K562 (cell line): ENCODE data around the gene APEX2. TPM values are rescaled to one million over a fixed set of nuclear protein-coding genes. Genes with fewer than 3 reads are reported as not detected.
A peak's percentile ranks its signal among the peaks of the same experiment; 100 is the strongest.

ENCODE experiments used
- ARNT ChIP-seq, 2 experiments: fragments of 450-650 bp; IDR thresholded peaks; 2 replicates each; pipeline ENCODE4 v1.6.1; 2016; ENCODE audit warnings: mild to moderate bottlenecking in 1 of 2
- CBX1 ChIP-seq: sonication (generic); IDR thresholded peaks from 2 replicates; pipeline ENCODE4 v1.6.1; 2016; ENCODE audit warnings: antibody characterized with exemption, low read depth, mild to moderate bottlenecking
- ETS2 ChIP-seq: IDR thresholded peaks from 2 replicates; pipeline ENCODE4 v1.6.1; 2016; ENCODE audit warnings: borderline replicate concordance, missing genetic modification characterization, mild to moderate bottlenecking, moderate library complexity, missing compliant biosample characterization; ENCODE audit not compliant: poor library complexity, severe bottlenecking
- ETV1 ChIP-seq: fragments of 450-650 bp; conservative IDR thresholded peaks from 2 replicates; pipeline ENCODE4 v1.6.1; 2016; ENCODE audit warnings: missing genetic modification characterization, control low read depth, low read depth, missing compliant biosample characterization
- KAT8 ChIP-seq: fragments of 450-650 bp; IDR thresholded peaks from 2 replicates; pipeline ENCODE4 v1.6.1; 2016; ENCODE audit warnings: low read depth, mild to moderate bottlenecking
- MTF1 ChIP-seq: fragments of 250-450 bp; sonication (Bioruptor Pico); IDR thresholded peaks from 2 replicates; pipeline ENCODE4 v1.9.0; 2021; ENCODE audit warnings: moderate library complexity, mild to moderate bottlenecking, inconsistent platforms, borderline replicate concordance
- MXI1 ChIP-seq: IDR thresholded peaks from 2 replicates; pipeline ENCODE4 v1.6.1; 2011; ENCODE audit warnings: low read depth, mild to moderate bottlenecking, improper control_type of control experiment, low read length
- PCBP2 ChIP-seq: fragments of 200-400 bp; formaldehyde crosslinking; IDR thresholded peaks from 2 replicates; pipeline ENCODE4 v1.6.1; 2018; ENCODE audit warnings: low read length, low read depth, mild to moderate bottlenecking, moderate library complexity; ENCODE audit not compliant: poor library complexity, severe bottlenecking
- POLR3A ChIP-seq: IDR thresholded peaks from 2 replicates; pipeline ENCODE4 v1.6.1; 2011; ENCODE audit warnings: borderline replicate concordance, mild to moderate bottlenecking, moderate library complexity; ENCODE audit not compliant: insufficient read length, insufficient read depth; ENCODE audit errors: extremely low read depth
- PPARD ChIP-seq: fragments of 250-450 bp; sonication (Bioruptor Pico); IDR thresholded peaks from 2 replicates; pipeline ENCODE4 v1.8.0; 2022; ENCODE audit warnings: inconsistent platforms, mild to moderate bottlenecking, moderate library complexity
- RFX5 ChIP-seq: IDR thresholded peaks from 2 replicates; pipeline ENCODE4 v1.6.1; 2011; ENCODE audit warnings: low read depth, mild to moderate bottlenecking, improper control_type of control experiment, low read length
- SETDB1 ChIP-seq: IDR thresholded peaks from one replicate; pipeline ENCODE4 v1.6.1; 2012; ENCODE audit warnings: low read length, control low read depth, inconsistent platforms
- YY1 ChIP-seq, 3 experiments: IDR thresholded peaks; 2 replicates each; pipeline ENCODE4 v1.6.1; 2011; ENCODE audit warnings: low read length in 2 of 3, mild to moderate bottlenecking in 2 of 3, moderate library complexity in 2 of 3, borderline replicate concordance in 1 of 3, control low read depth in 1 of 3, low read depth in 1 of 3; ENCODE audit not compliant: insufficient read depth in 3 of 3, insufficient replicate concordance in 2 of 3, control insufficient read depth in 1 of 3, insufficient read length in 1 of 3; ENCODE audit errors: extremely low read depth in 1 of 3
- ZBTB1 ChIP-seq: sonication (generic); formaldehyde crosslinking; IDR thresholded peaks from 2 replicates; pipeline ENCODE4 v1.8.1; 2023; ENCODE audit warnings: missing genetic modification reagents, low read depth, mild to moderate bottlenecking, borderline replicate concordance
- ZFP30 ChIP-seq: fragments of 250-450 bp; sonication (Bioruptor Pico); IDR thresholded peaks from 2 replicates; pipeline ENCODE4 v1.8.0; 2022; ENCODE audit warnings: moderate library complexity, mild to moderate bottlenecking, inconsistent platforms, borderline replicate concordance
- ZFPM2 ChIP-seq: fragments of 250-450 bp; sonication (Bioruptor Pico); IDR thresholded peaks from 2 replicates; pipeline ENCODE4 v1.5.1; 2022; ENCODE audit warnings: mild to moderate bottlenecking
- ZNF165 ChIP-seq: fragments of 250-450 bp; sonication (Bioruptor Pico); IDR thresholded peaks from 2 replicates; pipeline ENCODE4 v1.4.0; 2020; ENCODE audit warnings: borderline replicate concordance
- ZNF282 ChIP-seq: sonication (generic); formaldehyde crosslinking; IDR thresholded peaks from 2 replicates; pipeline ENCODE4 v1.8.1; 2023; ENCODE audit warnings: missing genetic modification reagents
- ZNF551 ChIP-seq: fragments of 250-450 bp; sonication (Bioruptor Pico); IDR thresholded peaks from 2 replicates; pipeline ENCODE4 v1.5.0; 2021; ENCODE audit warnings: mild to moderate bottlenecking, moderate library complexity
- polyA plus RNA-seq, 8 experiments: library from polyadenylated mRNA; depleted of rRNA in 4 of 8; stranded (reverse) in 5 of 8; unstranded in 3 of 8; fragments of >200 nt; fragmentation: Nextera tagmentation in 2 of 8; fragmentation: Illumina TruSeq in 1 of 8; extraction: Ambion mirVana in 2 of 8; extraction: Trizol in 1 of 8; gene quantifications; 2 replicates each; pipeline versions ENCODE4 v1.2.1 to v1.2.3, GENCODE V29; 2011 to 2014; ENCODE audit warnings: inconsistent platforms in 1 of 8, missing spikeins in 1 of 8
- total RNA-seq, 7 experiments: library from RNA; depleted of rRNA in 6 of 7; stranded (reverse); fragments of >200 nt in 6 of 7; fragmentation: Illumina TruSeq in 2 of 7; extraction: Trizol in 2 of 7; gene quantifications; 2 replicates each; pipeline versions ENCODE4 v1.2.1 to v1.2.3, GENCODE V29; 2011 to 2021; ENCODE audit warnings: low replicate concordance in 1 of 7
- TF ChIP-seq, protein P1 (sequence below), 3 experiments: IDR thresholded peaks in 2 of 3; conservative IDR thresholded peaks in 1 of 3; 2 replicates each; pipeline ENCODE4 v1.5.1; 2011 to 2012; ENCODE audit warnings: low read length in 3 of 3, mild to moderate bottlenecking in 3 of 3, control low read depth in 2 of 3, improper control_type of control experiment in 1 of 3, inconsistent platforms in 1 of 3, low read depth in 1 of 3, mixed read lengths in 1 of 3, moderate library complexity in 1 of 3; ENCODE audit not compliant: insufficient read depth in 2 of 3
- TF ChIP-seq, protein P2 (sequence below): sonication (generic); formaldehyde crosslinking; IDR thresholded peaks from 2 replicates; pipeline ENCODE4 v1.9.0; 2022; ENCODE audit warnings: mild to moderate bottlenecking, missing genetic modification reagents
- TF ChIP-seq, protein P3 (sequence below): fragments of 450-650 bp; formaldehyde crosslinking; IDR thresholded peaks from 2 replicates; pipeline ENCODE4 v1.4.0; 2022; ENCODE audit warnings: missing genetic modification characterization

Gene APEX2
- total and polyA plus RNA-seq, 9 of the 15 experiments (the other 6 are each of a cell fraction or from before 2014, with no cell fraction given), result 9.4 to 34.2 (median 25.9) TPM

DNA sequence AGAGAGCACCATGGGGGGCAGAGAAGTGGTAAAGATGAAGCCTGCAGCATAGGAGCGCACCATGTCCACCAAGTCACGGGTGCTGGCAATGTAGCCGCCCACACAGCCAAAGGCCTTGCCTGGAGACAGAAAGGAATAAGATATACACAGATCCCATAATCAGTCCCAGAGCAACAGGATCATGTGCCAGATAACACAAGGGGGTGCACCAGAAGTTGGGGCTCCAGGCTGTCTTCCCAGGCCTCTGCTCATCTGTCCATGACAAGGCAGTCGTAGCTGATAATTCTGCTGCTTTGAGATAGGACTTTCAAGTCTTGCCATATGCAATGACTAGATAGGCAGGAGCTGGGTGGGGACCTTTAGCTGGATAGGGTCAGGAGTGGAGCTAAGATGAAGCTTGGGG lies 14.7 kb downstream of the APEX2 start (continued):
- TF ChIP-seq ETV1 (no peak), MXI1 (peak; percentile 25; the same call in 1 of the 2 replicates), ARNT (IDR thresholded peaks at IDR 0.05) (peak; percentile 73 to 89), MTF1 (CRISPR knock-in tag) (no peak), POLR3A (no peak), ZBTB1 (CRISPR knock-in tag) (no peak), PCBP2 (no peak), CBX1 (no peak), ZNF282 (CRISPR knock-in tag) (no peak), SETDB1 (no peak), YY1 (IDR thresholded peaks at IDR 0.05; ENCODE audit: borderline replicate concordance in 1 of 3, control insufficient read depth in 1 of 3, extremely low read depth in 1 of 3, insufficient read depth in 3 of 3, insufficient read length in 1 of 3, insufficient replicate concordance in 2 of 3, low read depth in 1 of 3, low read length in 2 of 3) (no peak), ZNF165 (CRISPR knock-in tag) (no peak), KAT8 (no peak), PPARD (CRISPR knock-in tag) (no peak), ETS2 (tag) (no peak), ZFP30 (CRISPR knock-in tag) (no peak), ZFPM2 (CRISPR knock-in tag) (no peak), ZNF551 (CRISPR knock-in tag) (no peak), RFX5 (no peak)
- TF ChIP-seq, protein P1, sequence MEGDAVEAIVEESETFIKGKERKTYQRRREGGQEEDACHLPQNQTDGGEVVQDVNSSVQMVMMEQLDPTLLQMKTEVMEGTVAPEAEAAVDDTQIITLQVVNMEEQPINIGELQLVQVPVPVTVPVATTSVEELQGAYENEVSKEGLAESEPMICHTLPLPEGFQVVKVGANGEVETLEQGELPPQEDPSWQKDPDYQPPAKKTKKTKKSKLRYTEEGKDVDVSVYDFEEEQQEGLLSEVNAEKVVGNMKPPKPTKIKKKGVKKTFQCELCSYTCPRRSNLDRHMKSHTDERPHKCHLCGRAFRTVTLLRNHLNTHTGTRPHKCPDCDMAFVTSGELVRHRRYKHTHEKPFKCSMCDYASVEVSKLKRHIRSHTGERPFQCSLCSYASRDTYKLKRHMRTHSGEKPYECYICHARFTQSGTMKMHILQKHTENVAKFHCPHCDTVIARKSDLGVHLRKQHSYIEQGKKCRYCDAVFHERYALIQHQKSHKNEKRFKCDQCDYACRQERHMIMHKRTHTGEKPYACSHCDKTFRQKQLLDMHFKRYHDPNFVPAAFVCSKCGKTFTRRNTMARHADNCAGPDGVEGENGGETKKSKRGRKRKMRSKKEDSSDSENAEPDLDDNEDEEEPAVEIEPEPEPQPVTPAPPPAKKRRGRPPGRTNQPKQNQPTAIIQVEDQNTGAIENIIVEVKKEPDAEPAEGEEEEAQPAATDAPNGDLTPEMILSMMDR (IDR thresholded peaks at IDR 0.05 in 2 of 3, conservative IDR thresholded peaks at IDR 0.05 in 1 of 3; ENCODE audit: insufficient read depth in 2 of 3, low read depth in 1 of 3, low read length in 3 of 3), result no peak
- TF ChIP-seq, protein P2, sequence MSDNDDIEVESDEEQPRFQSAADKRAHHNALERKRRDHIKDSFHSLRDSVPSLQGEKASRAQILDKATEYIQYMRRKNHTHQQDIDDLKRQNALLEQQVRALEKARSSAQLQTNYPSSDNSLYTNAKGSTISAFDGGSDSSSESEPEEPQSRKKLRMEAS (CRISPR knock-in tag), result no peak
- TF ChIP-seq, protein P3, sequence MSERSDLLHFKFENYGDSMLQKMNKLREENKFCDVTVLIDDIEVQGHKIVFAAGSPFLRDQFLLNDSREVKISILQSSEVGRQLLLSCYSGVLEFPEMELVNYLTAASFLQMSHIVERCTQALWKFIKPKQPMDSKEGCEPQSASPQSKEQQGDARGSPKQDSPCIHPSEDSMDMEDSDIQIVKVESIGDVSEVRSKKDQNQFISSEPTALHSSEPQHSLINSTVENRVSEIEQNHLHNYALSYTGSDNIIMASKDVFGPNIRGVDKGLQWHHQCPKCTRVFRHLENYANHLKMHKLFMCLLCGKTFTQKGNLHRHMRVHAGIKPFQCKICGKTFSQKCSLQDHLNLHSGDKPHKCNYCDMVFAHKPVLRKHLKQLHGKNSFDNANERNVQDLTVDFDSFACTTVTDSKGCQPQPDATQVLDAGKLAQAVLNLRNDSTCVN (CRISPR knock-in tag), result no peak
